H54 (cell line): ENCODE results near the gene CDH18.

ENCODE experiments used
- DNase-seq: peaks from one replicate; pipeline ENCODE4 v3.0.0; 2011; ENCODE audit warnings: low spot score, mixed read lengths; ENCODE audit not compliant: insufficient read length
- FAIRE-seq: peaks from 3 replicates; lab custom pipeline; 2011; peaks lifted over from hg19 to GRCh38; lab: Jason Lieb, UNC
- POLR2A ChIP-seq: IDR thresholded peaks from 2 replicates; pipeline ENCODE4 v1.6.1; 2011; ENCODE audit warnings: low read depth, mild to moderate bottlenecking, low read length

Gene CDH18

GRCh38 chr5:19986031-19986619 is 1.9 kb downstream of the CDH18 start:
- no peak for TF ChIP-seq POLR2A
- DNase-seq (no peak), FAIRE-seq (no peak)

GRCh38 chr5:19978476-19978875 is 9.5 kb downstream of the CDH18 start:
- DNase-seq (no peak), FAIRE-seq (peak; percentile 48)
- no peak for TF ChIP-seq POLR2A

DNA sequence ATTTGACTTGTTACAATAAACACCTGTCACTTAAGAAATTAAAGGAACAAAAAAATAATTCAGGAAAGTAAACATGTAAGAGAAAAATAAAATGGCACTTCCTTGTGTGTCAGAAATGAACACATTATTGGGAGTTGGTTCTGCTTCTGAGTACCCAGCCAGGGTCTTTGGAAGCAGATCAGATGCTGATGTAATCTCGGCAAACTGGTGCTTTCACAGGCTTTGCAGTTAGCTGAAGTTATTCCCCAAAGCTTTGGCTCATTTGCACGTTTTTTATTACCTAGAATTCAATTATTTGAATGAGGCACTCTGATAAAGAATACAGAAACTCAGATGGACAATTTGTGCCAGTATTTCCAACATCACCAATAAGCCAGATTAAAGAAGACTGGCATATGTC is 10.9 kb downstream of the CDH18 start:
- TF ChIP-seq POLR2A: no peak
- FAIRE-seq (no peak), DNase-seq (no peak)

DNA sequence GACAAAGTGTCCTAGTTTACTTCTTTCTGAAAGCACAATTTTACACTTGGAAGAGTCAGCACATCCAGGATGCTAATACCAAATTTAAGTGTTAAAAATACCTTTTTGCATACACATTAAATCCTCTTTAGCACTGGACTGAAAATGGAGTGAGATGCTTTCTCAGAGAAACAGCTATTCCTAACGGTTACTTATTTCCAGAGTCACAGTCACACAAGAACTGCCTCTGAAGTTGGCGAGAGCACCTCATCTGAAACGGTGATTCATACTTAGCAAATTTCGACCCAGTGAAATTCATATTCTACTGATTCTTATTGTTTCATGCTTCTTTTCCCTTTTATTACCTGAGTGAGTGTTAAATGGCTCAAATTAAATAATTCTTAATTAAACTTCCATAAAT is 12.2 kb downstream of the CDH18 start:
- no peak for DNase-seq
- no peak for TF ChIP-seq POLR2A
- FAIRE-seq: peak; percentile 86

DNA sequence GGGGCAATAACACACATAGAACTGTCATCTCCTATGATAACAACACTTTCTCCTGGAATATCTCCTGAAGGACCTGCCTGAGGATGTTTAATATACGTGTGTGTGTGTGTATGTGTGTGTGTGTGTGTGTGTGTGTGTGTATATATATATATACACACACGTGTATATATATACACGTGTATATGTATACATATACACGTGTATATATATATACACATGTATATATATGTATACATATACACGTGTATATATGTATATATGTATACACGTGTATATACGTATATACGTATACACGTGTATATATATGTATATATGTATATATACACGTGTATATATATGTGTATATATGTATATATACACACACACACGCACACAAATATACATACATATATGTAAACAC is 27.5 kb downstream of the CDH18 start:
- no peak for FAIRE-seq
- no peak for TF ChIP-seq POLR2A
- no peak for DNase-seq

- no peak for DNase-seq
- TF ChIP-seq POLR2A: no peak
- no peak for FAIRE-seq
Observed at GRCh38 chr5:19959830-19960384, 28.1 kb downstream of the CDH18 start.

GRCh38 chr5:19950897-19951296 is 37.1 kb downstream of the CDH18 start:
- TF ChIP-seq POLR2A: no peak
- no peak for DNase-seq
- FAIRE-seq: no peak

- DNase-seq (no peak), FAIRE-seq (no peak)
- no peak for TF ChIP-seq POLR2A
Observed at GRCh38 chr5:19940192-19940591, 47.8 kb downstream of the CDH18 start.

DNA sequence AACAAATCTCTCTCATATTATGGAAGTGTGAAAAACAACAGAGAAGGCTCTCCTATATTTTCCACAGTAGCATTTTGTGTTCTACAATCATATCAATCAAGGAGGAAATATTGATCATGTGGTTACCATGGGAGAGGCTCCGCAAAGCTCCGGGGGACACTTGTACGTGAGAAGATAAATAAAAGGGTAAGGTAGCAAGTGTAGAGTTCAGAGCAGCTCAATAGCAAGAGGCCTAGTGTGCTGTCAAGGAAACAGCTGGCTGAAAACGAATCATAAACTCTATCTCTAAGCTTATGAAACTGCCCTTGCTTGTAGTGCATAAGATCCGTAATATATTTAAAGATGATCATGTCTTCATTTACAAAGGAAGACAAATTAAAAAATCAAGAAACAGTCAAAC is 57.5 kb downstream of the CDH18 start:
- FAIRE-seq: peak; percentile 74
- no peak for DNase-seq
- no peak for TF ChIP-seq POLR2A

DNA sequence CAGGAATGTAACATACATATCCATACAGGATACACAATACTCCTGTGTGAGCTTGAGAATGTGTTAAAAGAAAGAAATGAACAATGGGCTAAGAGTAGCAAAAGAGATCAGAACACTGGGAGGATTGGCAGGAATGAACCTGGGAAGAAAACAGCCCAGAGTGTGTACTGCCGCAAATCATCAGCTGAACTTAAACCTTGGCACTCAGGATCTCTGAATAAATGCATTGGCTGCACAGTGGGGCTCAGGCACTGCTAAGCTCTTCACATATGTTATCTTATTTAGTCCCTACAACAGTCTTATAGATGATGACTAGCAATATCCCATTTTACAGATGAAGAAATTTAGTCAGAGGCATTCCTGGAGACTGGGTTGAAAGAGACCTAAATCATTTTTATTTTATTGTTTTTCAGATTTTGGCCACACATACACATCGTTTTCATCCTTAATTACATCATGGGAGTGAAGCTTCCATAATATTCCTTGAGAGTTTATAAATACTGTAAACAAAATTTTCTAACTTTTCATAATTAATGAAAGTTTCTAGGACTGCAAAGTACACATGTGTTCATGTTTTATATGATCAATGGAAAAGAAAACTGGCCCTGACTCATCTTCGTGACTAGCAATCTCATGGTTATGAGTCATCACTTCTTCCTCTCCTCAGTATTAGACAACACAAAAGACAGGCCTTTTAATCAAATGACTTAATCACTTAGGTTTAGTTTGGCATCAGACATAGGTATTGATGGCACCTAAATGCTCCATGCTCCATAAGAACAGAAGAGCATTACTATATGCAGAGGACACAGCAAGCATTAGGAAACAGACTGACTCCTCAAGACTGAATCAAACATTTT is 59.2 kb downstream of the CDH18 start:
- FAIRE-seq (peak; percentile 99), DNase-seq (peak; percentile 9)
- TF ChIP-seq POLR2A: no peak

GRCh38 chr5:19927919-19928318 is 60.1 kb downstream of the CDH18 start:
- FAIRE-seq: no peak

DNA sequence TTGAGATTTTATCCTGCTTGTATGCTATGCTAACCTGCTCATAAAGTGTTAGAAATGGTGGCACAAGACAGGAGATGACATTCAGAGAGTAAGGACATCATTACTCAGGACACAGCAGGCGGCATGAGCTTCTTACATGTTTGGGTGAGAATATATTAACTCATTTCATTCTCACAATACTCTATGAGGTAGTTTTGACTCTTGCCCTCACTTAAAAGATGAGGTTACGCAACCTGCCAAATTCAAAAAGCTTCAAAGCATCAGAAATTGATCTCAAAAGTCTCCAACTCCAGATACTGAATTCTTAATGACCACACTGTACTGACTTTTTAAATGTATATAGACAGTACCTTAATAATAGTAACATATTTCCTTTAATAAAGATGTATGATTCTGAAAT is 60.8 kb downstream of the CDH18 start:
- TF ChIP-seq POLR2A: no peak

More at GRCh38 chr5:19927919-19928318, 60.1 kb downstream of the CDH18 start:
- TF ChIP-seq POLR2A: no peak
- DNase-seq: no peak

DNA sequence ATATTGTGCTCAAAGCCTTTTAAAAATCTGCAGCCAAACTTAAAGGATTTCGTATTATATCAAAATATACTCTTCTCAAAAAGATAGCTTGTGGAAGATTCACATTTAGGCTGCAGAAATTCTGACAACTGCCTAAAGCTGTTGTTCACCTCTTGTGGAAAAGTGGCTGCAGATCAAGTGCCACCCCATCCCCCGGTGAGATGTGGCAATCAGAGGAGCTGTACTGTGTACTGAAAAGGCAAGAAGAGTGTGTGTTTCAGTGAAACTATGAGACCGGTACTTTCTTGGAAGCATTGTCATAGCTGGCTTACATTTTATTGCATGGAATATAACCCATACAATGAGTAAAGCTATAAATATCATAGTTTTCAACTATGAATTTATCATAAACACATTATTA is 64.3 kb downstream of the CDH18 start:
- FAIRE-seq (no peak), DNase-seq (no peak)

More for the DNA sequence above, 60.8 kb downstream of the CDH18 start:
- FAIRE-seq (peak; percentile 82), DNase-seq (no peak)

DNA sequence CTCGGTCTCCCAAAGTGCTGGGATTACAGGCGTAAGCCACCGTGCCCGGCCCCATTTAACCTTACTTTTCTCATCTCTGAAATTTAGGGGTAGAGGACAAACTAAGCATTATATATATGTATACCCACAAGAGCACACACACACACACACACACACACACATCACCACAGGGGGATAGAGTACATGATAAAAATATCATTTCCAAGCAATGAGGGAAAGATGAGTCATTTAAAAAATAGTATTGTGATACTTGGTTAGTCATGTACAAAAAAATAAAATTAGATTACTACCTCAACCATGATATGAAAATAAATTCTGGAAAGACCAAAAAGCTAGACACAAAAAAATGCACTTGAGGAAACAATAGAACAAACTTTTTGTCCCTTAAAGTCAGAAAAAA is 67.2 kb downstream of the CDH18 start:
- FAIRE-seq (peak; percentile 52), DNase-seq (no peak)
- TF ChIP-seq POLR2A: no peak

More for the DNA sequence above, 64.3 kb downstream of the CDH18 start:
- no peak for TF ChIP-seq POLR2A
